SK-N-SH (cell line): Measurements from ENCODE around the gene PTCRA. TPM values are rescaled to one million over a fixed set of nuclear protein-coding genes. Genes with fewer than 3 reads are reported as not detected.

ENCODE experiments used
- CTCF ChIA-PET: fragments of 300-600, 350-600 bp; formaldehyde crosslinking; extraction: SDS; loops from one replicate; lab custom pipeline; 2021; lab: Yijun Ruan, JAX
- POLR2A ChIA-PET: fragments of 350-600 bp; sonication (Branson Sonifier 250); formaldehyde crosslinking; extraction: SDS; loops from one replicate; lab custom pipeline; 2020; ENCODE audit warnings: antibody characterized with exemption, inconsistent platforms; lab: Yijun Ruan, JAX
- DNase-seq: peaks from one replicate; pipeline ENCODE4 v3.0.0; 2012
- H2AFZ ChIP-seq: fragments of 200-600 bp; sonication (generic); 2 replicates; pipeline ENCODE4 v1.8.1; 2016; ENCODE audit warnings: antibody characterized with exemption, mild to moderate bottlenecking, low read depth
- H3F3A ChIP-seq: fragments of 200-600 bp; sonication (generic); replicated peaks from 2 replicates; pipeline ENCODE3; 2016; ENCODE audit warnings: antibody characterized with exemption, mild to moderate bottlenecking; ENCODE audit not compliant: insufficient read depth
- H3K27ac ChIP-seq, 2 experiments: fragments of 200-500 bp in 1 of 2; fragments of 200-600 bp in 1 of 2; sonication (Bioruptor generic) in 1 of 2; sonication (generic), shearing (Covaris generic) in 1 of 2; 2 replicates each; pipeline versions ENCODE4 v1.5.1 to v1.6.1; 2014 to 2016; ENCODE audit warnings: low read depth in 2 of 2, inconsistent platforms in 1 of 2, low read length in 1 of 2, mild to moderate bottlenecking in 1 of 2, mixed read lengths in 1 of 2
- H3K27me3 ChIP-seq: fragments of 200-600 bp; sonication (generic), shearing (Covaris generic); 2 replicates; pipeline ENCODE4 v1.6.1; 2016; ENCODE audit warnings: mixed run types; ENCODE audit not compliant: insufficient read depth
- H3K36me3 ChIP-seq, 2 experiments: fragments of 200-500 bp in 1 of 2; fragments of 200-600 bp in 1 of 2; sonication (Bioruptor generic) in 1 of 2; sonication (generic) in 1 of 2; replicated peaks in 1 of 2; 2 replicates each; pipeline versions ENCODE3 to v1.5.1; 2014 to 2016; ENCODE audit warnings: low read length in 1 of 2, mild to moderate bottlenecking in 1 of 2; ENCODE audit not compliant: insufficient read depth in 2 of 2, control insufficient read depth in 1 of 2
- H3K4me1 ChIP-seq, 2 experiments: fragments of 200-500 bp in 1 of 2; fragments of 200-600 bp in 1 of 2; sonication (Bioruptor generic) in 1 of 2; sonication (generic), shearing (Covaris generic) in 1 of 2; 2 replicates each; pipeline versions ENCODE4 v1.5.1 to v1.6.1; 2014 to 2016; ENCODE audit warnings: low read depth in 1 of 2, low read length in 1 of 2, mixed run types in 1 of 2; ENCODE audit not compliant: insufficient read depth in 2 of 2, control insufficient read depth in 1 of 2
- H3K4me2 ChIP-seq: fragments of 200-600 bp; sonication (generic), shearing (Covaris generic); 2 replicates; pipeline ENCODE4 v1.6.1; 2017; ENCODE audit warnings: mixed run types
- H3K4me3 ChIP-seq, 2 experiments: fragments of 200-500 bp in 1 of 2; fragments of 200-600 bp in 1 of 2; sonication (Bioruptor generic) in 1 of 2; sonication (generic), shearing (Covaris generic) in 1 of 2; 2 replicates each; pipeline versions ENCODE4 v1.5.1 to v1.8.1; 2014 to 2016; ENCODE audit warnings: low read depth in 2 of 2, inconsistent platforms in 1 of 2, low read length in 1 of 2, mild to moderate bottlenecking in 1 of 2, mixed read lengths in 1 of 2, moderate library complexity in 1 of 2
- H3K79me2 ChIP-seq: fragments of 200-600 bp; sonication (generic); 2 replicates; pipeline ENCODE4 v1.8.1; 2017; ENCODE audit warnings: mild to moderate bottlenecking; ENCODE audit not compliant: insufficient read depth
- H3K9ac ChIP-seq: fragments of 200-600 bp; sonication (generic); 2 replicates; pipeline ENCODE4 v1.6.1; 2017; ENCODE audit warnings: mixed run types
- H3K9me2 ChIP-seq: fragments of 200-600 bp; sonication (generic); 2 replicates; pipeline ENCODE4 v1.6.1; 2017; ENCODE audit warnings: mixed run types
- H3K9me3 ChIP-seq: fragments of 200-600 bp; sonication (generic); 2 replicates; pipeline ENCODE4 v1.6.1; 2017; ENCODE audit warnings: mixed run types, mild to moderate bottlenecking, moderate library complexity
- H4K20me1 ChIP-seq: fragments of 200-600 bp; sonication (generic); 2 replicates; pipeline ENCODE4 v1.6.1; 2017; ENCODE audit warnings: mild to moderate bottlenecking, mixed run types; ENCODE audit not compliant: insufficient read depth
- CHD2 ChIP-seq: fragments of 150-350 bp; IDR thresholded peaks from 2 replicates; pipeline ENCODE4 v1.6.1; 2018; ENCODE audit warnings: low read length; ENCODE audit not compliant: partially characterized antibody
- CTCF ChIP-seq: fragments of 200-600 bp; sonication (generic); IDR thresholded peaks from 2 replicates; pipeline ENCODE4 v1.6.1; 2017; ENCODE audit warnings: antibody characterized with exemption, mild to moderate bottlenecking, moderate library complexity
- EP300 ChIP-seq, 2 experiments: IDR thresholded peaks; 2 replicates each; pipeline versions ENCODE4 v1.4.0 to v1.6.1; 2012; ENCODE audit warnings: borderline replicate concordance in 1 of 2, low read depth in 1 of 2, low read length in 1 of 2
- FOXJ3 ChIP-seq: sonication (generic); formaldehyde crosslinking; IDR thresholded peaks from 2 replicates; pipeline ENCODE4 v1.5.1; 2020; ENCODE audit warnings: mild to moderate bottlenecking, missing genetic modification reagents
- MEF2A ChIP-seq: IDR thresholded peaks from 2 replicates; pipeline ENCODE4 v1.4.0; 2012; ENCODE audit warnings: low read depth, borderline replicate concordance
- POLR2AphosphoS5 ChIP-seq: IDR thresholded peaks from 2 replicates; pipeline ENCODE4 v1.6.1; 2012; ENCODE audit warnings: low read depth, low read length
- RAD21 ChIP-seq: IDR thresholded peaks from 2 replicates; pipeline ENCODE4 v1.6.1; 2012; ENCODE audit warnings: mild to moderate bottlenecking, low read length
- RFX5 ChIP-seq: IDR thresholded peaks from 2 replicates; pipeline ENCODE4 v1.6.1; 2012; ENCODE audit warnings: mild to moderate bottlenecking, improper control_type of control experiment, low read length
- RXRA ChIP-seq: IDR thresholded peaks from 2 replicates; pipeline ENCODE4 v1.4.0; 2012; ENCODE audit warnings: low read depth, mild to moderate bottlenecking, borderline replicate concordance
- TAF1 ChIP-seq: IDR thresholded peaks from 2 replicates; pipeline ENCODE4 v1.6.1; 2012; ENCODE audit warnings: low read depth, mild to moderate bottlenecking, low read length, moderate library complexity, borderline replicate concordance
- TCF12 ChIP-seq: IDR thresholded peaks from 2 replicates; pipeline ENCODE4 v1.4.0; 2012
- YY1 ChIP-seq: IDR thresholded peaks from 2 replicates; pipeline ENCODE4 v1.4.0; 2012; ENCODE audit warnings: low read depth, mild to moderate bottlenecking
- WGBS: methylation state at CpG from one replicate; pipeline ENCODE4 v1.1.6; 2017; ENCODE audit warnings: low lambda C conversion rate; 5-methylcytosine and 5-hydroxymethylcytosine counted together
- polyA plus RNA-seq, 3 experiments: library from polyadenylated mRNA; depleted of rRNA; stranded (reverse); fragments of >200 nt; gene quantifications; 2 replicates each; pipeline ENCODE4 v1.2.3, GENCODE V29; 2012
- TF ChIP-seq, protein P1 (sequence below): fragments of 150-350 bp; IDR thresholded peaks from 2 replicates; pipeline ENCODE4 v1.6.1; 2016; ENCODE audit warnings: mild to moderate bottlenecking, low read depth, low read length

The PTCRA gene
- polyA plus RNA-seq, 1 of the 3 experiments (the other 2 are of a cell fraction), result not detected

GRCh38 chr6:42963855-42964605, 48.2 kb downstream of the PTCRA start:
- POLR2A ChIA-PET, result interaction anchor here (1.8 to 2.1 kb wide), 2 partner anchors 15 kb away, joined by 4 to 8 read pairs; partner anchors contain the start of gene PEX6
- Histone ChIP-seq H3K4me3 (no peak overlapping the region), H3K27me3 (no peaks in the 10 kb centered on the region), H4K20me1 (no peaks in the 10 kb centered on the region), H3K36me3 (peaks cover 0 to 34% of the 10 kb centered on the region in 2 experiments), H3K79me2 (no peaks in the 10 kb centered on the region), H3K4me1 (peaks cover 0 to 7% of the 10 kb centered on the region in 2 experiments; a peak in 1 of 4 replicates), H3K27ac (no peak overlapping the region), H3K9ac (no peak overlapping the region), H2AFZ (no peak overlapping the region)
- 87% methylated on average over 3 of the region's 9 CpGs for WGBS
- DNase-seq, result peak; percentile 75
- TF ChIP-seq POLR2AphosphoS5 (no peak), RAD21 (peak; percentile 48), CTCF (peak; percentile 42)
- TF ChIP-seq, all 33 proteins: peak for 2
- Histone ChIP-seq H3K4me2 (no peak overlapping the region), H3K9me3 (no peaks in the 10 kb centered on the region), H3F3A (no peaks in the 10 kb centered on the region), H3K9me2 (no peaks in the 10 kb centered on the region)
- CTCF ChIA-PET, result interaction anchor here (0.6 to 2.0 kb wide), 9 partner anchors 8 to 179 kb away, joined by 3 to 9 read pairs (median 4); partner anchors contain the start of genes PEX6 and PPP2R5D

DNA sequence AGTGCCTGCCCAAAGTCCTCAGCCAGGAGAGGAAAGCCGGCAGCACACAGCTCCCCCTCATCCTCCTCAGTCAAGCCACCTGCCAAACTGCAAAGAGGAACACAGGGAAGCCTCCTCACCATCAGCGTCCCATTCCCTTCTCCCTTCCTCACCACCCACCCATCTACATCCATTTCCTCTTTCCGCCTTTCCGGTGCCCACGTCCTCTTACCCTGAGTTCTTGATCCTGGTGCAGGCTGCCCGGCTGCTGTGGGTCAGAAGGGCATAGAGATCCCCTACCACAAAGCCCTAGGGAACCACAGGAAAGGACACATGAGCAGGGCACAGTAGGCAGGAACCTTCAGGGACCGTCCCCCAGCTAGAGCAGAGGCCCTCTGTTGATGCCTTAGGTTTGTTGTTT, 50.7 kb downstream of the PTCRA start:
- 93% methylated on average over 7 of the region's 7 CpGs for WGBS
- DNase-seq, result no peak
- H4K20me1 ChIP-seq, result no peaks in the 10 kb centered on the region
- H3K27me3 ChIP-seq, result no peaks in the 10 kb centered on the region
- H3K27ac ChIP-seq, result no peak overlapping the region
- peaks cover 3% of the 10 kb centered on the region for H3F3A ChIP-seq
- no peak overlapping the region for H3K9ac ChIP-seq
- no peaks in the 10 kb centered on the region for H3K79me2 ChIP-seq
- ChIA-PET CTCF (interaction anchor here (0.9 kb wide), 1 partner anchor 12 kb away, joined by 3 read pairs; the partner anchor contains the start of gene PEX6), POLR2A (interaction anchor here (0.6 kb wide), 1 partner anchor 64 kb away, joined by 3 read pairs; no protein-coding TSS in a partner anchor)
- H3K4me3 ChIP-seq, result no peak overlapping the region
- H3K4me1 ChIP-seq, result peaks cover 0 to 9% of the 10 kb centered on the region in 2 experiments; a peak in 3 of 4 replicates
- H3K9me2 ChIP-seq, result no peaks in the 10 kb centered on the region
- no peak overlapping the region for H2AFZ ChIP-seq
- no peak overlapping the region for H3K4me2 ChIP-seq
- peaks cover 0 to 41% of the 10 kb centered on the region in 2 experiments for H3K36me3 ChIP-seq
- H3K9me3 ChIP-seq, result no peaks in the 10 kb centered on the region
- TF ChIP-seq TAF1 (no peak), EP300 (IDR thresholded peaks at IDR 0.05; ENCODE audit: borderline replicate concordance in 1 of 2, low read depth in 1 of 2, low read length in 1 of 2) (no peak)
- TF ChIP-seq, all 33 proteins: peak for 0

DNA sequence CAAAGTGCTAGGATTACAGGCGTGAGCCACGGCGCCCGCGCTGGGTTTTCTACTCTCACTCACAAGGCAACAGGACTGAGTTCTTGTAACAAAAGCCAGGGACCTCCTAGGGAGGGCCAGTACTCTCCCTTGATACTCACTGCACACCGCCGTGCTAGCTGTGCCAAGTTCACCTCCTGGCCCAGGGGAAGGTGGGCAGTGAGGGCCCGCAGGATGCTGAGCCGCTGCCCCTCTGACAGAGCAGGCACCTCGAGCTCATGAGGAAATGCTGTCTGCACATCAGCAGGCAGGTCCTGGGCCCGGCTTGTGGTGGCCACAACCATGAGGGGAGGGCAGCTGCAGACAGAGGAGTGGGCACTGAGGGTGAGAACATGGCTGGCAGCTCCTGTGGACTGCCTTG, 51.4 kb downstream of the PTCRA start:
- CTCF ChIA-PET, result interaction anchor here (1.3 kb wide), 1 partner anchor 12 kb away, joined by 4 read pairs; the partner anchor contains the start of gene PEX6
- Histone ChIP-seq H2AFZ (no peak overlapping the region), H3K4me3 (no peak overlapping the region), H3K4me1 (peaks cover 0 to 9% of the 10 kb centered on the region in 2 experiments; a peak in 3 of 4 replicates), H3K27ac (no peak overlapping the region), H3K27me3 (no peaks in the 10 kb centered on the region), H3K9ac (no peak overlapping the region), H3K9me2 (no peaks in the 10 kb centered on the region), H3K36me3 (peaks cover 0 to 41% of the 10 kb centered on the region in 2 experiments), H3K79me2 (no peaks in the 10 kb centered on the region), H3K4me2 (no peak overlapping the region), H3F3A (peaks cover 6% of the 10 kb centered on the region), H4K20me1 (no peaks in the 10 kb centered on the region), H3K9me3 (no peaks in the 10 kb centered on the region)
- no peak for DNase-seq
- POLR2A ChIA-PET, result no interaction called here
- TF ChIP-seq MEF2A, result no peak
- no peak for TF ChIP-seq YY1
- TF ChIP-seq CHD2, result no peak
- TF ChIP-seq CTCF, result no peak
- TF ChIP-seq FOXJ3, result no peak
- TF ChIP-seq, protein P1, sequence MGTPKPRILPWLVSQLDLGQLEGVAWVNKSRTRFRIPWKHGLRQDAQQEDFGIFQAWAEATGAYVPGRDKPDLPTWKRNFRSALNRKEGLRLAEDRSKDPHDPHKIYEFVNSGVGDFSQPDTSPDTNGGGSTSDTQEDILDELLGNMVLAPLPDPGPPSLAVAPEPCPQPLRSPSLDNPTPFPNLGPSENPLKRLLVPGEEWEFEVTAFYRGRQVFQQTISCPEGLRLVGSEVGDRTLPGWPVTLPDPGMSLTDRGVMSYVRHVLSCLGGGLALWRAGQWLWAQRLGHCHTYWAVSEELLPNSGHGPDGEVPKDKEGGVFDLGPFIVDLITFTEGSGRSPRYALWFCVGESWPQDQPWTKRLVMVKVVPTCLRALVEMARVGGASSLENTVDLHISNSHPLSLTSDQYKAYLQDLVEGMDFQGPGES, result no peak
- no peak for TF ChIP-seq RXRA
- TF ChIP-seq RFX5, result no peak
- no peak for TF ChIP-seq TCF12
- 98% methylated on average over 11 of the region's 11 CpGs for WGBS
